Endothelial cell of umbilical vein (primary cell): ENCODE results near the gene ZCWPW1.

Experiments used
- CTCF ChIP-seq, 2 donors: IDR thresholded peaks; 1 replicate in 1 of 2; 2 replicates in 1 of 2; pipeline ENCODE4 v1.5.1; 2011; ENCODE audit warnings: low read length in 2 of 2, mild to moderate bottlenecking in 2 of 2, moderate library complexity in 2 of 2, control low read depth in 1 of 2, inconsistent platforms in 1 of 2, low read depth in 1 of 2; ENCODE audit not compliant: insufficient read depth in 1 of 2; ENCODE audit errors: extremely low read depth in 1 of 2
- EZH2 ChIP-seq: IDR thresholded peaks from 2 replicates; pipeline ENCODE4 v1.6.1; 2012; ENCODE audit warnings: borderline replicate concordance, low read depth, mild to moderate bottlenecking, moderate library complexity, low read length, inconsistent platforms; ENCODE audit not compliant: severe bottlenecking

GRCh38 chr7:100387695-100388094 is 40.8 kb downstream of the ZCWPW1 start:
- no peak for TF ChIP-seq EZH2
- no peak for TF ChIP-seq CTCF (IDR thresholded peaks at IDR 0.05; ENCODE audit: extremely low read depth in 1 of 2, insufficient read depth in 1 of 2, low read depth in 1 of 2, low read length in 2 of 2)
